H1 (cell line): ENCODE results near the gene LIMS1. TPM values are rescaled to one million over a fixed set of nuclear protein-coding genes. Genes with fewer than 3 reads are reported as not detected.

Experiments
- CTCF ChIA-PET: fragments of 300-600 bp; sonication (Branson Sonifier 250); formaldehyde crosslinking; loops from one replicate; lab custom pipeline; 2021; ENCODE audit not compliant: partially characterized antibody; lab: Charles Lee
- POLR2A ChIA-PET: fragments of 300-600 bp; sonication (Branson Sonifier 250); formaldehyde crosslinking; loops from one replicate; lab custom pipeline; 2021; ENCODE audit warnings: inconsistent platforms; ENCODE audit not compliant: partially characterized antibody; lab: Charles Lee
- DNase-seq, 2 experiments: peaks; one replicate each; pipeline versions ENCODE4 v3.0.0 to v3.0.0-alpha.2; 2010 to 2022; ENCODE audit warnings: low spot score in 2 of 2, low read depth in 1 of 2, mixed read lengths in 1 of 2
- FAIRE-seq: peaks from 2 replicates; lab custom pipeline; 2011; peaks lifted over from hg19 to GRCh38; lab: Jason Lieb, UNC
- H2AFZ ChIP-seq: 2 replicates; pipeline ENCODE4 v1.8.1; 2012; ENCODE audit warnings: low read length, inconsistent platforms
- H2AK5ac ChIP-seq: 2 replicates; pipeline ENCODE4 v1.6.1; 2013; ENCODE audit warnings: low read depth, low read length
- H2BK120ac ChIP-seq: replicated peaks from 2 replicates; pipeline ENCODE3; 2013; ENCODE audit warnings: low read depth, low read length, inconsistent platforms
- H2BK12ac ChIP-seq: 2 replicates; pipeline ENCODE4 v1.6.1; 2013; ENCODE audit warnings: low read depth, low read length
- H2BK15ac ChIP-seq: 2 replicates; pipeline ENCODE4 v1.6.1; 2013; ENCODE audit warnings: low read length
- H2BK20ac ChIP-seq: 2 replicates; pipeline ENCODE4 v1.6.1; 2013; ENCODE audit warnings: low read length
- H2BK5ac ChIP-seq: 2 replicates; pipeline ENCODE4 v1.6.1; 2013; ENCODE audit warnings: low read depth, low read length
- H3K14ac ChIP-seq: 2 replicates; pipeline ENCODE4 v1.6.1; 2013; ENCODE audit warnings: inconsistent platforms; ENCODE audit not compliant: insufficient read length
- H3K18ac ChIP-seq: 2 replicates; pipeline ENCODE4 v1.6.1; 2013; ENCODE audit warnings: low read length; ENCODE audit errors: extremely low read depth
- H3K23ac ChIP-seq: 2 replicates; pipeline ENCODE4 v1.6.1; 2013; ENCODE audit warnings: inconsistent platforms; ENCODE audit not compliant: insufficient read length
- H3K23me2 ChIP-seq: 2 replicates; pipeline ENCODE4 v1.6.1; 2013; ENCODE audit warnings: low read depth, low read length
- H3K27ac ChIP-seq: 2 replicates; pipeline ENCODE4 v1.6.1; 2011; ENCODE audit warnings: low read depth, low read length, inconsistent platforms
- H3K27me3 ChIP-seq, 4 experiments: replicated peaks in 1 of 4; 1 replicate in 1 of 4; 2 replicates in 3 of 4; pipeline versions ENCODE4 v1.6.1 to v1.8.1; 2011 to 2013; ENCODE audit warnings: low read length in 3 of 4, mild to moderate bottlenecking in 3 of 4, inconsistent platforms in 2 of 4, mixed read lengths in 2 of 4, moderate library complexity in 1 of 4; ENCODE audit not compliant: control insufficient read depth in 3 of 4, insufficient read depth in 3 of 4; ENCODE audit errors: extremely low read depth in 1 of 4
- H3K36me3 ChIP-seq, 4 experiments: 2 replicates each; pipeline versions ENCODE4 v1.6.1 to v1.8.1; 2011 to 2013; ENCODE audit warnings: mild to moderate bottlenecking in 4 of 4, low read length in 3 of 4, moderate library complexity in 2 of 4, control low read depth in 1 of 4, inconsistent platforms in 1 of 4; ENCODE audit not compliant: insufficient read depth in 4 of 4, control insufficient read depth in 2 of 4
- H3K4ac ChIP-seq: replicated peaks from 2 replicates; pipeline ENCODE3; 2013; ENCODE audit warnings: low read length, low read depth, mixed read lengths, inconsistent platforms; ENCODE audit not compliant: insufficient read length
- H3K4me1 ChIP-seq, 4 experiments: replicated peaks in 1 of 4; 1 replicate in 1 of 4; 2 replicates in 3 of 4; pipeline versions ENCODE4 v1.6.1 to v1.8.1; 2011 to 2013; ENCODE audit warnings: low read length in 3 of 4, inconsistent platforms in 2 of 4, mixed read lengths in 1 of 4; ENCODE audit not compliant: insufficient read depth in 4 of 4, control insufficient read depth in 3 of 4
- H3K4me2 ChIP-seq, 2 experiments: 2 replicates each; pipeline versions ENCODE4 v1.6.1 to v1.8.1; 2011 to 2013; ENCODE audit warnings: low read depth in 2 of 2, low read length in 2 of 2, control low read depth in 1 of 2, inconsistent platforms in 1 of 2, mild to moderate bottlenecking in 1 of 2; ENCODE audit not compliant: insufficient read depth in 1 of 2
- H3K4me3 ChIP-seq, 4 experiments: fragments of 200-600, 300-600 bp in 1 of 4; sonication (generic), shearing (Covaris generic), sonication (Bioruptor Twin) in 1 of 4; 2 replicates each; pipeline versions ENCODE4 v1.5.1 to v1.8.1; 2011 to 2016; ENCODE audit warnings: low read length in 4 of 4, low read depth in 3 of 4, control low read depth in 2 of 4, inconsistent platforms in 2 of 4, mild to moderate bottlenecking in 2 of 4, mixed read lengths in 1 of 4, moderate library complexity in 1 of 4; ENCODE audit not compliant: insufficient read depth in 2 of 4; ENCODE audit errors: extremely low read depth in 1 of 4
- H3K56ac ChIP-seq: replicated peaks from 2 replicates; pipeline ENCODE3; 2013; ENCODE audit warnings: low read depth, mild to moderate bottlenecking, mixed read lengths, low read length, inconsistent platforms; ENCODE audit not compliant: insufficient read length
- H3K79me1 ChIP-seq: 2 replicates; pipeline ENCODE4 v1.6.1; 2013; ENCODE audit warnings: low read depth, low read length, control low read depth
- H3K79me2 ChIP-seq, 2 experiments: 2 replicates each; pipeline versions ENCODE4 v1.6.1 to v1.8.1; 2012 to 2013; ENCODE audit warnings: low read length in 2 of 2, mild to moderate bottlenecking in 2 of 2, inconsistent platforms in 1 of 2; ENCODE audit not compliant: insufficient read depth in 2 of 2, control insufficient read depth in 1 of 2
- H3K9ac ChIP-seq, 4 experiments: replicated peaks in 1 of 4; 1 replicate in 1 of 4; 2 replicates in 3 of 4; pipeline versions ENCODE4 v1.6.1 to v1.8.1; 2011 to 2013; ENCODE audit warnings: low read depth in 3 of 4, low read length in 3 of 4, control low read depth in 2 of 4, mild to moderate bottlenecking in 2 of 4, moderate library complexity in 2 of 4, inconsistent platforms in 1 of 4; ENCODE audit errors: extremely low read depth in 1 of 4
- H3K9me3 ChIP-seq, 2 experiments: 2 replicates each; pipeline versions ENCODE4 v1.6.1 to v1.8.1; 2012 to 2013; ENCODE audit warnings: mild to moderate bottlenecking in 2 of 2, moderate library complexity in 2 of 2, control low read depth in 1 of 2, inconsistent platforms in 1 of 2, low read depth in 1 of 2, low read length in 1 of 2, mixed read lengths in 1 of 2; ENCODE audit not compliant: insufficient read depth in 2 of 2
- H4K20me1 ChIP-seq, 2 experiments: replicated peaks in 1 of 2; 2 replicates each; pipeline versions ENCODE3 to v1.8.1; 2011 to 2013; ENCODE audit warnings: inconsistent platforms in 2 of 2, low read length in 2 of 2, mild to moderate bottlenecking in 1 of 2; ENCODE audit not compliant: insufficient read depth in 2 of 2, control insufficient read depth in 1 of 2
- H4K5ac ChIP-seq: 2 replicates; pipeline ENCODE4 v1.6.1; 2013; ENCODE audit warnings: low read length, low read depth, mixed read lengths, inconsistent platforms; ENCODE audit not compliant: insufficient read length
- H4K8ac ChIP-seq: 2 replicates; pipeline ENCODE4 v1.8.0; 2013; ENCODE audit warnings: mild to moderate bottlenecking, moderate library complexity, low read length, inconsistent platforms; ENCODE audit not compliant: insufficient read depth; ENCODE audit errors: extremely low read depth
- H4K91ac ChIP-seq: replicated peaks from 2 replicates; pipeline ENCODE3; 2013; ENCODE audit warnings: low read length, mixed read lengths, inconsistent platforms; ENCODE audit not compliant: insufficient read length
- CBX5 ChIP-seq: fragments of 300-800, 300-1000 bp; sonication (generic); IDR thresholded peaks from 2 replicates; pipeline ENCODE4 v1.7.1; 2016; ENCODE audit warnings: antibody characterized with exemption, low read length, low read depth
- CEBPB ChIP-seq: IDR thresholded peaks from 2 replicates; pipeline ENCODE4 v1.6.1; 2012; ENCODE audit warnings: low read depth, low read length
- E2F6 ChIP-seq: IDR thresholded peaks from 2 replicates; pipeline ENCODE4 v1.6.1; 2012; ENCODE audit warnings: inconsistent platforms
- EP300 ChIP-seq, 2 experiments: IDR thresholded peaks; 1 replicate in 1 of 2; 2 replicates in 1 of 2; pipeline ENCODE4 v1.6.1; 2011 to 2012; ENCODE audit warnings: low read depth in 2 of 2, low read length in 2 of 2, mild to moderate bottlenecking in 2 of 2, borderline replicate concordance in 1 of 2, inconsistent platforms in 1 of 2, moderate library complexity in 1 of 2
- FOSL1 ChIP-seq: IDR thresholded peaks from 2 replicates; pipeline ENCODE4 v1.6.1; 2011; ENCODE audit warnings: mild to moderate bottlenecking, low read depth, low read length, moderate library complexity; ENCODE audit not compliant: insufficient read depth
- KDM4A ChIP-seq: IDR thresholded peaks from one replicate; pipeline ENCODE4 v1.7.1; 2012; ENCODE audit warnings: low read depth, mild to moderate bottlenecking, moderate library complexity, low read length, inconsistent platforms; ENCODE audit not compliant: severe bottlenecking
- SIN3A ChIP-seq, 2 experiments: IDR thresholded peaks in 1 of 2; conservative IDR thresholded peaks in 1 of 2; 2 replicates each; pipeline ENCODE4 v1.6.1; 2011 to 2012; ENCODE audit warnings: low read length in 2 of 2, improper control_type of control experiment in 1 of 2, low read depth in 1 of 2, mild to moderate bottlenecking in 1 of 2
- SIX5 ChIP-seq: IDR thresholded peaks from 2 replicates; pipeline ENCODE4 v1.6.1; 2011; ENCODE audit warnings: mild to moderate bottlenecking, low read depth, low read length
- SP4 ChIP-seq: IDR thresholded peaks from 2 replicates; pipeline ENCODE4 v1.6.1; 2012; ENCODE audit warnings: low read length, inconsistent platforms
- WGBS, 2 experiments: shearing (Covaris generic) in 1 of 2; methylation state at CpG; one replicate each; pipeline versions ENCODE4 v1.1.6 to v1.1.7; 2013 to 2015; ENCODE audit warnings: low lambda C conversion rate in 2 of 2, mixed read lengths in 2 of 2, inconsistent platforms in 1 of 2, low coverage in 1 of 2, missing lambda C conversion rate in 1 of 2; ENCODE audit not compliant: insufficient replicate concordance in 2 of 2, insufficient coverage in 1 of 2, insufficient read length in 1 of 2; ENCODE audit errors: extremely low coverage in 1 of 2, missing lambda C conversion rate in 1 of 2; 5-methylcytosine and 5-hydroxymethylcytosine counted together
- polyA plus RNA-seq, 7 experiments: library from polyadenylated mRNA; depleted of rRNA in 3 of 7; stranded (reverse) in 5 of 7; unstranded in 2 of 7; fragments of >200 nt in 5 of 7; fragments of 200-250 nt in 2 of 7; gene quantifications; 1 replicate in 5 of 7; 2 replicates in 1 of 7; 4 replicates in 1 of 7; pipeline versions ENCODE4 v1.2.1 to v1.2.3, GENCODE V29; 2011 to 2013; ENCODE audit warnings: missing spikeins in 2 of 7, mixed read lengths in 2 of 7
- total RNA-seq: library from RNA; stranded (reverse); fragmentation: NEBNext Ultra II Directional; extraction: Animal tissue kit (Norgen Biotek cat#: 25700); gene quantifications from 2 replicates; pipeline ENCODE4 v1.2.1, GENCODE V29; 2021
- TF ChIP-seq, protein P1 (sequence below): IDR thresholded peaks from 2 replicates; pipeline ENCODE4 v1.6.1; 2012; ENCODE audit warnings: low read length, inconsistent platforms

Gene LIMS1
- total and polyA plus RNA-seq, 2 of the 8 experiments (the other 6 are each of a cell fraction or from before 2014, with no cell fraction given): 24.1 to 36.7 TPM

- POLR2A ChIA-PET: interaction anchor here (0.6 to 1.6 kb wide), 3 partner anchors 9 to 50 kb away, joined by 4 to 6 read pairs (median 6); partner anchors contain the start of gene LIMS1
- Histone ChIP-seq H3K27me3 (no peaks in the 10 kb centered on the region), H4K5ac (no peak overlapping the region), H2BK12ac (no peak overlapping the region), H3K9ac (no peak overlapping the region), H2BK5ac (no peak overlapping the region), H3K4me2 (no peak overlapping the region), H3K4me3 (no peak overlapping the region), H2BK20ac (no peak overlapping the region), H2AK5ac (no peak overlapping the region; the same call in 1 of the 2 replicates), H4K91ac (no peak overlapping the region), H2AFZ (no peak overlapping the region), H3K4me1 (peaks cover 0 to 3% (median 1%) of the 10 kb centered on the region in 4 experiments; a peak in 2 of 7 replicates), H4K20me1 (no peaks in the 10 kb centered on the region), H3K36me3 (no peaks in the 10 kb centered on the region), H3K18ac (no peak overlapping the region), H3K4ac (no peak overlapping the region), H3K23me2 (no peaks in the 10 kb centered on the region), H3K79me1 (no peaks in the 10 kb centered on the region; the same call in 1 of the 2 replicates), H3K9me3 (no peaks in the 10 kb centered on the region), H3K14ac (no peak overlapping the region), H3K56ac (no peak overlapping the region), H3K27ac (no peak overlapping the region), H3K23ac (no peak overlapping the region), H4K8ac (no peak overlapping the region), H2BK15ac (no peak overlapping the region), H2BK120ac (no peak overlapping the region), H3K79me2 (peaks cover 0 to 19% of the 10 kb centered on the region in 2 experiments; a peak in 2 of 4 replicates)
- WGBS, 2 experiments: 93% methylated on average over 3 of the region's 3 CpGs; no CpG with 5 or more reads in 1 of the 2 experiments
- CTCF ChIA-PET: interaction anchor here (1.3 to 1.7 kb wide), 2 partner anchors 16 to 18 kb away, joined by 3 to 7 read pairs; no protein-coding TSS in a partner anchor
- DNase-seq (no peak), FAIRE-seq (no peak)
- no peak for TF ChIP-seq CEBPB
- TF ChIP-seq, protein P1, sequence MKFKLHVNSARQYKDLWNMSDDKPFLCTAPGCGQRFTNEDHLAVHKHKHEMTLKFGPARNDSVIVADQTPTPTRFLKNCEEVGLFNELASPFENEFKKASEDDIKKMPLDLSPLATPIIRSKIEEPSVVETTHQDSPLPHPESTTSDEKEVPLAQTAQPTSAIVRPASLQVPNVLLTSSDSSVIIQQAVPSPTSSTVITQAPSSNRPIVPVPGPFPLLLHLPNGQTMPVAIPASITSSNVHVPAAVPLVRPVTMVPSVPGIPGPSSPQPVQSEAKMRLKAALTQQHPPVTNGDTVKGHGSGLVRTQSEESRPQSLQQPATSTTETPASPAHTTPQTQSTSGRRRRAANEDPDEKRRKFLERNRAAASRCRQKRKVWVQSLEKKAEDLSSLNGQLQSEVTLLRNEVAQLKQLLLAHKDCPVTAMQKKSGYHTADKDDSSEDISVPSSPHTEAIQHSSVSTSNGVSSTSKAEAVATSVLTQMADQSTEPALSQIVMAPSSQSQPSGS: no peak
- no peak for TF ChIP-seq EP300 (IDR thresholded peaks at IDR 0.05; ENCODE audit: borderline replicate concordance in 1 of 2, low read depth in 2 of 2, low read length in 2 of 2)
- no peak for TF ChIP-seq KDM4A
- no peak for TF ChIP-seq CBX5
- TF ChIP-seq SIX5: no peak
- TF ChIP-seq FOSL1: no peak
- no peak for TF ChIP-seq SIN3A (conservative IDR thresholded peaks at IDR 0.05 in 1 of 2, IDR thresholded peaks at IDR 0.05 in 1 of 2; ENCODE audit: low read depth in 1 of 2, low read length in 2 of 2)
- TF ChIP-seq SP4: no peak
- no peak for TF ChIP-seq E2F6
Observed at GRCh38 chr2:108565778-108566375, 31.6 kb downstream of the LIMS1 start.
